IMR-90 (cell line): ENCODE data around the gene ZKSCAN5. TPM values are rescaled to one million over a fixed set of nuclear protein-coding genes. Genes with fewer than 3 reads are reported as not detected.

Experiments used
- ATAC-seq: fragments of 200-7000 bp; cut with Tn5 transposase; 2 replicates; pipeline ENCODE4 v1.9.1; 2020; ENCODE audit warnings: low read depth, mild to moderate bottlenecking, moderate library complexity
- BruUV-seq: library from RNA; stranded (reverse); fragments of 400-500 nt; replicated peaks from 2 replicates; lab custom pipeline; 2021; lab: Mats Ljungman, UMichigan
- CTCF ChIA-PET: fragments of 300-600 bp; formaldehyde crosslinking; extraction: SDS; loops from one replicate; lab custom pipeline; 2021; ENCODE audit warnings: antibody characterized with exemption; lab: Yijun Ruan, JAX
- POLR2A ChIA-PET: fragments of 300-600 bp; sonication (Branson Sonifier 250); formaldehyde crosslinking; loops from one replicate; lab custom pipeline; 2022; ENCODE audit warnings: antibody characterized with exemption; ENCODE audit not compliant: unreplicated experiment; lab: Charles Lee
- DNase-seq: peaks from one replicate; pipeline ENCODE4 v3.0.0; 2013
- H2AFZ ChIP-seq: replicated peaks from 2 replicates; pipeline ENCODE3; 2013; ENCODE audit warnings: low read length, mild to moderate bottlenecking; ENCODE audit not compliant: poor library complexity
- H2AK5ac ChIP-seq: 2 replicates; pipeline ENCODE4 v1.6.1; 2013; ENCODE audit warnings: low read depth, low read length, inconsistent platforms
- H2AK9ac ChIP-seq: replicated peaks from 2 replicates; pipeline ENCODE3; 2013; ENCODE audit warnings: mild to moderate bottlenecking, low read depth, low read length, moderate library complexity; ENCODE audit not compliant: poor library complexity
- H2BK120ac ChIP-seq: 2 replicates; pipeline ENCODE4 v1.6.1; 2013; ENCODE audit warnings: low read depth, low read length, inconsistent platforms
- H2BK15ac ChIP-seq: 3 replicates; pipeline ENCODE4 v1.6.1; 2013; ENCODE audit warnings: low read depth, low read length, inconsistent platforms
- H2BK20ac ChIP-seq: 2 replicates; pipeline ENCODE4 v1.6.1; 2013; ENCODE audit warnings: low read depth, mild to moderate bottlenecking, inconsistent platforms, low read length, moderate library complexity
- H2BK5ac ChIP-seq: 2 replicates; pipeline ENCODE4 v1.6.1; 2013; ENCODE audit warnings: mild to moderate bottlenecking, low read depth, low read length, inconsistent platforms; ENCODE audit not compliant: poor library complexity, severe bottlenecking
- H3K14ac ChIP-seq: replicated peaks from 2 replicates; pipeline ENCODE4 v1.6.1; 2013; ENCODE audit warnings: low read depth, low read length, inconsistent platforms
- H3K18ac ChIP-seq: 2 replicates; pipeline ENCODE4 v1.6.1; 2013; ENCODE audit warnings: low read depth, low read length, control low read depth
- H3K23ac ChIP-seq: 2 replicates; pipeline ENCODE4 v1.6.1; 2013; ENCODE audit warnings: low read depth, low read length, inconsistent platforms
- H3K27ac ChIP-seq: 2 replicates; pipeline ENCODE4 v1.5.1; 2013; ENCODE audit warnings: mild to moderate bottlenecking, control low read depth, low read length; ENCODE audit not compliant: insufficient read depth
- H3K27me3 ChIP-seq: 2 replicates; pipeline ENCODE4 v1.6.1; 2013; ENCODE audit warnings: low read length; ENCODE audit not compliant: control insufficient read depth, insufficient read depth
- H3K36me3 ChIP-seq: 2 replicates; pipeline ENCODE4 v1.6.1; 2013; ENCODE audit warnings: low read length, mixed read lengths; ENCODE audit not compliant: control insufficient read depth, insufficient read depth
- H3K4ac ChIP-seq: 2 replicates; pipeline ENCODE4 v1.6.1; 2013; ENCODE audit warnings: low read depth, low read length, inconsistent platforms
- H3K4me1 ChIP-seq: 2 replicates; pipeline ENCODE4 v1.6.1; 2013; ENCODE audit warnings: low read length, mixed read lengths; ENCODE audit not compliant: control insufficient read depth, insufficient read depth
- H3K4me2 ChIP-seq: 2 replicates; pipeline ENCODE4 v1.6.1; 2013; ENCODE audit warnings: low read depth, mild to moderate bottlenecking, control low read depth, low read length, moderate library complexity
- H3K4me3 ChIP-seq: 2 replicates; pipeline ENCODE4 v1.5.1; 2013; ENCODE audit warnings: low read depth, mild to moderate bottlenecking, control low read depth, low read length, moderate library complexity; ENCODE audit not compliant: insufficient read depth
- H3K56ac ChIP-seq: 2 replicates; pipeline ENCODE4 v1.6.1; 2013; ENCODE audit warnings: low read length, inconsistent platforms; ENCODE audit not compliant: insufficient read depth; ENCODE audit errors: extremely low read depth
- H3K79me1 ChIP-seq, 2 experiments: 2 replicates each; pipeline ENCODE4 v1.6.1; 2013; ENCODE audit warnings: low read length in 2 of 2, inconsistent platforms in 1 of 2, low read depth in 1 of 2
- H3K9ac ChIP-seq: 2 replicates; pipeline ENCODE4 v1.6.1; 2013; ENCODE audit warnings: low read depth, low read length, control low read depth
- H3K9me1 ChIP-seq: 2 replicates; pipeline ENCODE4 v1.6.1; 2013; ENCODE audit warnings: low read length, inconsistent platforms; ENCODE audit not compliant: insufficient read depth
- H3K9me3 ChIP-seq: 2 replicates; pipeline ENCODE4 v1.6.1; 2013; ENCODE audit warnings: low read length; ENCODE audit not compliant: control insufficient read depth, insufficient read depth
- H4K20me1 ChIP-seq: 2 replicates; pipeline ENCODE4 v1.6.1; 2013; ENCODE audit warnings: low read length, inconsistent platforms; ENCODE audit not compliant: insufficient read depth
- H4K5ac ChIP-seq: 2 replicates; pipeline ENCODE4 v1.6.1; 2013; ENCODE audit warnings: mild to moderate bottlenecking, low read depth, low read length, control low read depth
- H4K8ac ChIP-seq, 2 experiments: 2 replicates each; pipeline ENCODE4 v1.6.1; 2013; ENCODE audit warnings: low read depth in 2 of 2, low read length in 2 of 2, control low read depth in 1 of 2, inconsistent platforms in 1 of 2
- H4K91ac ChIP-seq: 2 replicates; pipeline ENCODE4 v1.6.1; 2013; ENCODE audit warnings: low read depth, low read length, inconsistent platforms; ENCODE audit not compliant: insufficient read depth
- BHLHE40 ChIP-seq: fragments of 150-350 bp; IDR thresholded peaks from 2 replicates; pipeline ENCODE4 v1.6.1; 2016; ENCODE audit warnings: mild to moderate bottlenecking, low read depth, low read length
- CEBPB ChIP-seq: IDR thresholded peaks from 2 replicates; pipeline ENCODE4 v1.6.1; 2012; ENCODE audit warnings: low read depth, low read length, improper control_type of control experiment
- CHD1 ChIP-seq: IDR thresholded peaks from 2 replicates; pipeline ENCODE4 v1.6.1; 2012; ENCODE audit warnings: low read depth, low read length, improper control_type of control experiment
- CTCF ChIP-seq: conservative IDR thresholded peaks from 2 replicates; pipeline ENCODE4 v1.5.1; 2012; ENCODE audit warnings: mild to moderate bottlenecking, low read depth, low read length, improper control_type of control experiment
- FOS ChIP-seq: fragments of 150-350 bp; IDR thresholded peaks from 2 replicates; pipeline ENCODE4 v1.6.1; 2016; ENCODE audit warnings: low read depth, low read length
- MXI1 ChIP-seq: IDR thresholded peaks from 2 replicates; pipeline ENCODE4 v1.6.1; 2012; ENCODE audit warnings: low read depth, mild to moderate bottlenecking, low read length, moderate library complexity, borderline replicate concordance
- RAD21 ChIP-seq: IDR thresholded peaks from 2 replicates; pipeline ENCODE4 v1.6.1; 2012; ENCODE audit warnings: low read length, improper control_type of control experiment
- RCOR1 ChIP-seq: IDR thresholded peaks from 2 replicates; pipeline ENCODE4 v1.6.1; 2012; ENCODE audit warnings: mild to moderate bottlenecking, low read length, improper control_type of control experiment; ENCODE audit not compliant: insufficient replicate concordance
- RFX5 ChIP-seq: IDR thresholded peaks from 2 replicates; pipeline ENCODE4 v1.8.0; 2012; ENCODE audit warnings: low read depth, mild to moderate bottlenecking, low read length, moderate library complexity
- SMC3 ChIP-seq: fragments of 150-350 bp; IDR thresholded peaks from 2 replicates; pipeline ENCODE4 v1.6.1; 2016; ENCODE audit warnings: low read depth, mild to moderate bottlenecking, antibody characterized with exemption, low read length, moderate library complexity
- USF2 ChIP-seq: fragments of 150-350 bp; IDR thresholded peaks from 2 replicates; pipeline ENCODE4 v1.6.1; 2017; ENCODE audit warnings: mild to moderate bottlenecking, antibody characterized with exemption, low read length, low read depth
- WGBS, 2 experiments: methylation state at CpG; one replicate each; pipeline versions ENCODE4 v1.1.5 to v1.1.7; 2013; ENCODE audit warnings: missing lambda C conversion rate in 2 of 2; ENCODE audit not compliant: insufficient read length in 1 of 2; ENCODE audit errors: extremely low coverage in 2 of 2; 5-methylcytosine and 5-hydroxymethylcytosine counted together
- dilution Hi-C: fragments of 300-500 bp; cut with HindIII; formaldehyde crosslinking; loops from one replicate; pipeline ENCODE4 v1.14.3; 2018; ENCODE audit warnings: low sequenced_read_pairs; ENCODE audit not compliant: unreplicated experiment
- in situ Hi-C: fragments of 300-500 bp; cut with MboI; formaldehyde crosslinking; loops from 3 replicates; pipeline ENCODE4 v1.14.3; 2019; ENCODE audit warnings: low sequenced_read_pairs, inconsistent platforms, mixed read lengths
- intact Hi-C: fragments of 100-400 bp; cut with micrococcal nuclease; formaldehyde crosslinking; loops from 2 replicates; pipeline ENCODE4 v1.10.0; 2022
- polyA plus RNA-seq, 3 experiments: library from polyadenylated mRNA; depleted of rRNA; stranded (reverse); fragments of >200 nt; gene quantifications; 2 replicates each; pipeline ENCODE4 v1.2.3, GENCODE V29; 2012; ENCODE audit warnings: low replicate concordance in 1 of 3
- total RNA-seq: library from RNA; depleted of rRNA; stranded (reverse); fragments of >200 nt; gene quantifications from 2 replicates; pipeline ENCODE4 v1.2.3, GENCODE V29; 2012

The ZKSCAN5 gene
- total and polyA plus RNA-seq, 2 of the 4 experiments (the other 2 are of a cell fraction), result 5.5 to 16.3 TPM

- Histone ChIP-seq H3K14ac (peak overlapping the region; percentile 28), H3K4me1 (peaks cover 17% of the 10 kb centered on the region), H3K79me1 (peaks cover 42 to 72% of the 10 kb centered on the region in 2 experiments), H3K56ac (peak overlapping the region; percentile 3; the same call in 1 of the 2 replicates), H3K27me3 (no peaks in the 10 kb centered on the region), H2BK15ac (peak overlapping the region; percentile 99; the same call in 2 of the 3 replicates), H3K23ac (peak overlapping the region; percentile 73), H2BK20ac (peak overlapping the region; percentile 96; the same call in 1 of the 2 replicates), H3K18ac (no peak overlapping the region), H2AK9ac (no peak overlapping the region), H4K20me1 (peaks cover 10% of the 10 kb centered on the region; the same call in 1 of the 2 replicates), H3K27ac (peak overlapping the region; percentile 98; the same call in 1 of the 2 replicates), H2AFZ (no peak overlapping the region), H2BK5ac (peak overlapping the region; percentile 89), H2BK120ac (peak overlapping the region; percentile 93), H4K91ac (peak overlapping the region; percentile 91; the same call in 1 of the 2 replicates), H3K4me3 (no peak overlapping the region), H3K9ac (no peak overlapping the region; the same call in 1 of the 2 replicates), H2AK5ac (peak overlapping the region; percentile 99), H3K4me2 (no peak overlapping the region), H4K5ac (no peak overlapping the region), H3K4ac (peak overlapping the region; percentile 94), H3K9me3 (no peaks in the 10 kb centered on the region), H3K36me3 (peaks cover 48% of the 10 kb centered on the region), H3K9me1 (peaks cover 27% of the 10 kb centered on the region), H4K8ac (peak overlapping the region; percentile 31 to 92; a peak in 3 of 4 replicates)
- 100% methylated on average over 1 of the region's 7 CpGs; no CpG with 5 or more reads in 1 of the 2 experiments for WGBS, 2 experiments
- intact Hi-C loops (loop anchor here (5.0 kb wide), 1 partner anchor 56 kb away; the partner anchor contains the start of gene ZSCAN25), in situ Hi-C loops (loop anchor here (5.0 kb wide), 1 partner anchor 56 kb away; the partner anchor contains the start of gene ZSCAN25), dilution Hi-C loops (no loop called here)
- no peak for DNase-seq
- TSS peak; percentile 6 for BruUV-seq
- ATAC-seq, result no peak
- ChIA-PET POLR2A (no interaction called here), CTCF (no interaction called here)
- no peak for TF ChIP-seq SMC3
- TF ChIP-seq CEBPB, result no peak
- TF ChIP-seq RAD21, result no peak
- no peak for TF ChIP-seq MXI1
- TF ChIP-seq USF2, result no peak
- no peak for TF ChIP-seq FOS
- no peak for TF ChIP-seq RCOR1
- TF ChIP-seq CTCF, result no peak
- TF ChIP-seq RFX5, result no peak
- no peak for TF ChIP-seq CHD1
- TF ChIP-seq BHLHE40, result no peak
Observed at GRCh38 chr7:99560834-99561736, 56.6 kb downstream of the ZKSCAN5 start.
